GM12878 (cell line): ENCODE data around the gene ZNF559. TPM values are rescaled to one million over a fixed set of nuclear protein-coding genes. Genes with fewer than 3 reads are reported as not detected.

Experiments used
- ATAC-seq: fragments of 200-7000 bp; cut with Tn5 transposase; 3 replicates; pipeline ENCODE4 v1.9.1; 2020; ENCODE audit warnings: mild to moderate bottlenecking, moderate library complexity
- BruUV-seq: library from RNA; stranded (reverse); fragments of 400-500 nt; replicated peaks from 2 replicates; lab custom pipeline; 2021; lab: Mats Ljungman, UMichigan
- CTCF ChIA-PET: fragments of 300-600 bp; sonication (Branson Sonifier 250); formaldehyde crosslinking; extraction: SDS; loops from one replicate; lab custom pipeline; 2021; ENCODE audit warnings: inconsistent platforms; lab: Yijun Ruan, JAX
- POLR2A ChIA-PET: fragments of 350-600 bp; formaldehyde crosslinking; extraction: SDS; loops from one replicate; lab custom pipeline; 2021; ENCODE audit warnings: inconsistent platforms; lab: Charles Lee
- RAD21 ChIA-PET: fragments of 300-600 bp; sonication (Branson Sonifier 250); formaldehyde crosslinking; loops from one replicate; lab custom pipeline; 2023; ENCODE audit warnings: antibody characterized with exemption; ENCODE audit not compliant: unreplicated experiment; lab: Charles Lee
- SMC1A ChIA-PET: fragments of 300-600 bp; sonication (Branson Sonifier 250); formaldehyde crosslinking; loops from one replicate; lab custom pipeline; 2023; ENCODE audit not compliant: unreplicated experiment, uncharacterized antibody; lab: Charles Lee
- DNase-seq: peaks from one replicate; pipeline ENCODE4 v3.0.0-alpha.2; 2011; ENCODE audit warnings: low read depth, low spot score
- FAIRE-seq: peaks from 3 replicates; lab custom pipeline; 2011; peaks lifted over from hg19 to GRCh38; lab: Jason Lieb, UNC
- H2AFZ ChIP-seq: 2 replicates; pipeline ENCODE4 v1.6.0; 2011; ENCODE audit warnings: low read depth, low read length, control low read depth; ENCODE audit not compliant: control insufficient read depth
- H3K27ac ChIP-seq: 2 replicates; pipeline ENCODE4 v1.5.1; 2011; ENCODE audit warnings: control low read depth; ENCODE audit not compliant: control insufficient read depth, insufficient read depth
- H3K27me3 ChIP-seq, 2 experiments: replicated peaks in 1 of 2; 2 replicates each; pipeline versions ENCODE4 v1.6.0 to v1.6.1; 2011; ENCODE audit warnings: low read length in 1 of 2; ENCODE audit not compliant: control insufficient read depth in 2 of 2, insufficient read depth in 2 of 2
- H3K36me3 ChIP-seq, 2 experiments: 2 replicates each; pipeline ENCODE4 v1.5.1; 2011; ENCODE audit warnings: low read length in 1 of 2; ENCODE audit not compliant: control insufficient read depth in 2 of 2, insufficient read depth in 2 of 2
- H3K4me1 ChIP-seq: 2 replicates; pipeline ENCODE4 v1.6.1; 2011; ENCODE audit warnings: mild to moderate bottlenecking, low read length, moderate library complexity, mixed read lengths; ENCODE audit not compliant: control insufficient read depth, insufficient read depth
- H3K4me2 ChIP-seq: 2 replicates; pipeline ENCODE4 v1.6.0; 2011; ENCODE audit warnings: control low read depth; ENCODE audit not compliant: control insufficient read depth, insufficient read depth
- H3K4me3 ChIP-seq: fragments of 200-600 bp; sonication (generic); 2 replicates; pipeline ENCODE4 v1.5.1; 2016
- H3K79me2 ChIP-seq: 2 replicates; pipeline ENCODE4 v1.6.0; 2011; ENCODE audit warnings: low read length; ENCODE audit not compliant: control insufficient read depth, insufficient read depth
- H3K9ac ChIP-seq: 2 replicates; pipeline ENCODE4 v1.8.0; 2011; ENCODE audit warnings: low read length, control low read depth, mixed read lengths; ENCODE audit not compliant: control insufficient read depth, insufficient read depth
- H3K9me3 ChIP-seq: replicated peaks from 3 replicates; pipeline ENCODE4 v1.5.1; 2011; ENCODE audit warnings: mild to moderate bottlenecking, low read length; ENCODE audit not compliant: control insufficient read depth, insufficient read depth
- H4K20me1 ChIP-seq: 2 replicates; pipeline ENCODE4 v1.6.0; 2011; ENCODE audit not compliant: control insufficient read depth, insufficient read depth
- ASH2L ChIP-seq: fragments of 300-600, 200-600 bp; sonication (generic); IDR thresholded peaks from 2 replicates; pipeline ENCODE4 v1.6.1; 2017; ENCODE audit warnings: low read depth, mild to moderate bottlenecking, borderline replicate concordance
- BRCA1 ChIP-seq: IDR thresholded peaks from 2 replicates; pipeline ENCODE4 v1.6.1; 2011; ENCODE audit warnings: low read depth, low read length, improper control_type of control experiment
- ETV6 ChIP-seq, 2 experiments: fragments of 450-650 bp in 1 of 2; IDR thresholded peaks in 1 of 2; conservative IDR thresholded peaks in 1 of 2; 2 replicates each; pipeline ENCODE4 v1.6.1; 2014; ENCODE audit warnings: antibody characterized with exemption in 1 of 2, borderline replicate concordance in 1 of 2, low read depth in 1 of 2, mild to moderate bottlenecking in 1 of 2, moderate library complexity in 1 of 2
- IKZF2 ChIP-seq, 2 experiments: fragments of 450-650 bp; IDR thresholded peaks; 2 replicates each; pipeline ENCODE4 v1.6.1; 2017; ENCODE audit warnings: mild to moderate bottlenecking in 2 of 2, moderate library complexity in 2 of 2
- JUND ChIP-seq: IDR thresholded peaks from 2 replicates; pipeline ENCODE4 v1.6.1; 2012; ENCODE audit warnings: low read depth, mild to moderate bottlenecking, low read length, improper control_type of control experiment, moderate library complexity
- KLF5 ChIP-seq: fragments of 450-650 bp; IDR thresholded peaks from 2 replicates; pipeline ENCODE4 v1.6.1; 2014; ENCODE audit warnings: mild to moderate bottlenecking; ENCODE audit not compliant: partially characterized antibody
- NFIC ChIP-seq: IDR thresholded peaks from 2 replicates; pipeline ENCODE4 v1.6.1; 2012; ENCODE audit warnings: low read depth, mild to moderate bottlenecking, inconsistent platforms, low read length, moderate library complexity
- NFYA ChIP-seq: IDR thresholded peaks from 2 replicates; pipeline ENCODE4 v1.6.1; 2011; ENCODE audit warnings: low read depth, mild to moderate bottlenecking, low read length, improper control_type of control experiment, borderline replicate concordance
- NFYB ChIP-seq: IDR thresholded peaks from 2 replicates; pipeline ENCODE4 v1.6.1; 2011; ENCODE audit warnings: low read depth, mild to moderate bottlenecking, low read length, improper control_type of control experiment, moderate library complexity; ENCODE audit not compliant: insufficient read depth
- PML ChIP-seq: IDR thresholded peaks from 2 replicates; pipeline ENCODE4 v1.6.1; 2012; ENCODE audit warnings: low read length, inconsistent platforms
- RUNX3 ChIP-seq: IDR thresholded peaks from 2 replicates; pipeline ENCODE4 v1.6.1; 2012; ENCODE audit warnings: low read length, inconsistent platforms
- SIX5 ChIP-seq: IDR thresholded peaks from 2 replicates; pipeline ENCODE4 v1.6.1; 2011; ENCODE audit warnings: mild to moderate bottlenecking, low read depth, low read length, moderate library complexity; ENCODE audit not compliant: severe bottlenecking
- SUPT20H ChIP-seq: IDR thresholded peaks from 2 replicates; pipeline ENCODE4 v1.6.1; 2011; ENCODE audit warnings: low read depth, mild to moderate bottlenecking, low read length, moderate library complexity, borderline replicate concordance; ENCODE audit not compliant: control insufficient read depth
- WRNIP1 ChIP-seq: IDR thresholded peaks from 2 replicates; pipeline ENCODE4 v1.6.1; 2011; ENCODE audit warnings: low read depth, low read length, improper control_type of control experiment, borderline replicate concordance
- ZNF274 ChIP-seq: IDR thresholded peaks from one replicate; pipeline ENCODE4 v1.8.0; 2011; ENCODE audit not compliant: insufficient read length, insufficient read depth
- WGBS: methylation state at CpG from one replicate; pipeline ENCODE4 v1.1.6; 2016; ENCODE audit warnings: low lambda C conversion rate; ENCODE audit not compliant: insufficient replicate concordance, insufficient coverage; ENCODE audit errors: missing lambda C conversion rate; 5-methylcytosine and 5-hydroxymethylcytosine counted together
- in situ Hi-C: fragments of 300-500 bp; cut with MboI; formaldehyde crosslinking; loops from 9 replicates; pipeline ENCODE4 v1.14.3; 2018; ENCODE audit warnings: mixed read lengths
- intact Hi-C: fragments of 100-400 bp; cut with micrococcal nuclease; formaldehyde crosslinking; loops from one replicate; pipeline ENCODE4 v1.14.2; 2022; ENCODE audit not compliant: unreplicated experiment
- polyA plus RNA-seq, 11 experiments: library from polyadenylated mRNA; depleted of rRNA in 4 of 11; unstranded in 6 of 11; stranded (reverse) in 5 of 11; fragments of >200 nt; fragmentation: Nextera tagmentation in 4 of 11; fragmentation: Illumina TruSeq in 1 of 11; extraction: Ambion mirVana in 4 of 11; extraction: Trizol in 1 of 11; gene quantifications; 1 replicate in 1 of 11; 2 replicates in 10 of 11; pipeline versions ENCODE4 v1.2.1 to v1.2.3, GENCODE V29; 2011 to 2016; ENCODE audit warnings: inconsistent platforms in 2 of 11, missing spikeins in 2 of 11, low read depth in 1 of 11
- total RNA-seq, 4 experiments: library from RNA; depleted of rRNA in 3 of 4; stranded (reverse); fragments of >200 nt in 3 of 4; fragmentation: Illumina TruSeq in 1 of 4; extraction: Trizol in 1 of 4; gene quantifications; 2 replicates each; pipeline versions ENCODE4 v1.2.1 to v1.2.3, GENCODE V29; 2013 to 2021
- TF ChIP-seq, protein P1 (sequence below): fragments of 450-650 bp; formaldehyde crosslinking; IDR thresholded peaks from 2 replicates; pipeline ENCODE4 v1.5.0; 2022; ENCODE audit warnings: mild to moderate bottlenecking, missing genetic modification characterization

The ZNF559 gene
- total and polyA plus RNA-seq, 10 of the 15 experiments (the other 5 are each of a cell fraction or from before 2014, with no cell fraction given): 4.4 to 13.8 (median 9.8) TPM

DNA sequence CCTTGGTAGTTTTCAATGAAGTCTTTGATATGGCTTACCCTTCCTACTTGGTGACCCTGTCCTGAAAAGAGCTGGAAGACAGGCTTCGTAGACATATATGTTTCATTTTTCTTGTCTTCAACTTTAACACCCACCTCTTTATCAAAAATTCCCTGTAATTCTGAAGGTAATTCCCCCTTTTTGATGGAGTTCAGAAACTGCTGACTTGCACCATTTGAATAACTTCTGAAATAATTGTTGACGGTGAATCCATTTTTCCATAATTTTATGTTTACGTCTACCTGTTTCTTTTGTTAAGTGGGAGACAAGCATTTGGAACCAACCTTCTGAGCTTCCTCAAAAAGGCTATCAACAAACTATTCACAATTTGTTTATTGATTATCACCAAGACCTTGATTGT is 24.3 kb downstream of the ZNF559 start:
- no TSS peak for BruUV-seq
- ChIA-PET CTCF (no interaction called here), SMC1A (no interaction called here), RAD21 (no interaction called here), POLR2A (interaction anchor here (0.6 kb wide), 1 partner anchor 245 kb away, joined by 3 read pairs; no protein-coding TSS in a partner anchor)
- TF ChIP-seq BRCA1 (no peak), NFIC (no peak), ASH2L (no peak), RUNX3 (no peak), ZNF274 (no peak), JUND (no peak), NFYA (no peak), IKZF2 (IDR thresholded peaks at IDR 0.05) (no peak), WRNIP1 (no peak), NFYB (no peak), ETV6 (conservative IDR thresholded peaks at IDR 0.05 in 1 of 2, IDR thresholded peaks at IDR 0.05 in 1 of 2; ENCODE audit: borderline replicate concordance in 1 of 2, low read depth in 1 of 2) (no peak), KLF5 (no peak), PML (no peak), SUPT20H (no peak), SIX5 (no peak)
- TF ChIP-seq, protein P1, sequence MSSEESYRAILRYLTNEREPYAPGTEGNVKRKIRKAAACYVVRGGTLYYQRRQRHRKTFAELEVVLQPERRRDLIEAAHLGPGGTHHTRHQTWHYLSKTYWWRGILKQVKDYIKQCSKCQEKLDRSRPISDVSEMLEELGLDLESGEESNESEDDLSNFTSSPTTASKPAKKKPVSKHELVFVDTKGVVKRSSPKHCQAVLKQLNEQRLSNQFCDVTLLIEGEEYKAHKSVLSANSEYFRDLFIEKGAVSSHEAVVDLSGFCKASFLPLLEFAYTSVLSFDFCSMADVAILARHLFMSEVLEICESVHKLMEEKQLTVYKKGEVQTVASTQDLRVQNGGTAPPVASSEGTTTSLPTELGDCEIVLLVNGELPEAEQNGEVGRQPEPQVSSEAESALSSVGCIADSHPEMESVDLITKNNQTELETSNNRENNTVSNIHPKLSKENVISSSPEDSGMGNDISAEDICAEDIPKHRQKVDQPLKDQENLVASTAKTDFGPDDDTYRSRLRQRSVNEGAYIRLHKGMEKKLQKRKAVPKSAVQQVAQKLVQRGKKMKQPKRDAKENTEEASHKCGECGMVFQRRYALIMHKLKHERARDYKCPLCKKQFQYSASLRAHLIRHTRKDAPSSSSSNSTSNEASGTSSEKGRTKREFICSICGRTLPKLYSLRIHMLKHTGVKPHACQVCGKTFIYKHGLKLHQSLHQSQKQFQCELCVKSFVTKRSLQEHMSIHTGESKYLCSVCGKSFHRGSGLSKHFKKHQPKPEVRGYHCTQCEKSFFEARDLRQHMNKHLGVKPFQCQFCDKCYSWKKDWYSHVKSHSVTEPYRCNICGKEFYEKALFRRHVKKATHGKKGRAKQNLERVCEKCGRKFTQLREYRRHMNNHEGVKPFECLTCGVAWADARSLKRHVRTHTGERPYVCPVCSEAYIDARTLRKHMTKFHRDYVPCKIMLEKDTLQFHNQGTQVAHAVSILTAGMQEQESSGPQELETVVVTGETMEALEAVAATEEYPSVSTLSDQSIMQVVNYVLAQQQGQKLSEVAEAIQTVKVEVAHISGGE (CRISPR knock-in tag): no peak
- Histone ChIP-seq H3K9me3 (peaks cover 3% of the 10 kb centered on the region), H3K4me3 (no peak overlapping the region), H3K36me3 (no peaks in the 10 kb centered on the region), H3K4me2 (no peak overlapping the region), H3K9ac (no peak overlapping the region), H2AFZ (no peak overlapping the region), H3K27ac (no peak overlapping the region), H3K79me2 (no peaks in the 10 kb centered on the region), H3K27me3 (no peaks in the 10 kb centered on the region), H4K20me1 (no peaks in the 10 kb centered on the region), H3K4me1 (no peaks in the 10 kb centered on the region)
- intact Hi-C loops (no loop called here), in situ Hi-C loops (no loop called here)
- 98% methylated on average over 3 of the region's 3 CpGs for WGBS
- no peak for FAIRE-seq
- no peak for ATAC-seq
- no peak for DNase-seq
